Tibial nerve (tissue), 3 donors: ENCODE results near the gene HK3.

Experiments
- CTCF ChIP-seq, 5 experiments: fragments of 200-600 bp in 3 of 5; fragments of 450-650 bp in 2 of 5; sonication (generic) in 3 of 5; IDR thresholded peaks; one replicate each; pipeline ENCODE4 v1.5.1; 2016 to 2019; ENCODE audit warnings: antibody characterized with exemption in 5 of 5, mild to moderate bottlenecking in 3 of 5, moderate library complexity in 2 of 5
- POLR2A ChIP-seq, 2 donors: fragments of 450-650 bp; IDR thresholded peaks; one replicate each; pipeline ENCODE4 v1.6.1; 2017; ENCODE audit warnings: antibody characterized with exemption in 2 of 2, mild to moderate bottlenecking in 2 of 2, moderate library complexity in 2 of 2

GRCh38 chr5:176875014-176875550 is 24.1 kb downstream of the HK3 start:
- TF ChIP-seq CTCF (IDR thresholded peaks at IDR 0.05) (no peak), POLR2A (IDR thresholded peaks at IDR 0.05) (no peak)
